Heart left ventricle (tissue), 13 donors: Measurements from ENCODE around the gene SPPL2B.

Experiments used
- CTCF ChIP-seq, 12 donors: fragments of 200-600 bp; sonication (generic) in 4 of 12; IDR thresholded peaks; one replicate each; pipeline versions ENCODE4 v1.5.0 to v1.8.0; 2018 to 2022; ENCODE audit warnings: antibody characterized with exemption in 12 of 12, mild to moderate bottlenecking in 5 of 12
- POLR2A ChIP-seq, 2 donors: fragments of 450-650 bp; IDR thresholded peaks; one replicate each; pipeline ENCODE4 v1.6.1; 2017; ENCODE audit warnings: antibody characterized with exemption in 2 of 2, mild to moderate bottlenecking in 2 of 2, moderate library complexity in 2 of 2
- donor health status: ischemic (EF 13 %, LVEDD 7.1; RV severe dilation, severe dysfunction).
- donor health status: DM: no; HTN: yes; CAD: no.
- donor health status: DM: no; HTN: no; CAD: no.
- donor health status: ischemic (EF 25% LVEDD 6.9; RV normal size, moderate dysfunction).
- donor health status: ischemic (EF 25% LVEDD 5.7; RV mildly dilated, moderate dysfunction).
- donor health status: ischemic (EF 35%, LVEDD 5.7; RV mildly dilated, moderate dysfunction).
- donor health status: nonischemic (EF 11% LVEDD 7.7; RV severe dilation, severe dysfunction).
- donor health status: DM: yes; HTN: yes; CAD: no.
- donor health status: PGD.
- donor health status: ischemic (EF 29% LVEDD 5.4; RV normal size, mild dysfunction).
- donor health status: nonischemic (EF 23%, LVEDD 6.1; RV moderate dilation, normal function).

GRCh38 chr19:2356036-2356646 lies 27.7 kb downstream of the SPPL2B start:
- TF ChIP-seq CTCF (IDR thresholded peaks at IDR 0.05) (no peak), POLR2A (IDR thresholded peaks at IDR 0.05) (no peak)
